GM19468 (cell line): ENCODE data around the gene MCRIP2.

Experiments
- ATAC-seq: cut with Tn5 transposase; IDR thresholded peaks from one replicate; pipeline ENCODE4 v1.9.1; 2021; ENCODE audit warnings: mild to moderate bottlenecking, moderate library complexity, moderate number of reproducible peaks; ENCODE audit not compliant: unreplicated experiment; ENCODE audit errors: extremely low read depth

The MCRIP2 gene

GRCh38 chr16:693364-693763 is 51.7 kb downstream of the MCRIP2 start:
- no peak for ATAC-seq

DNA sequence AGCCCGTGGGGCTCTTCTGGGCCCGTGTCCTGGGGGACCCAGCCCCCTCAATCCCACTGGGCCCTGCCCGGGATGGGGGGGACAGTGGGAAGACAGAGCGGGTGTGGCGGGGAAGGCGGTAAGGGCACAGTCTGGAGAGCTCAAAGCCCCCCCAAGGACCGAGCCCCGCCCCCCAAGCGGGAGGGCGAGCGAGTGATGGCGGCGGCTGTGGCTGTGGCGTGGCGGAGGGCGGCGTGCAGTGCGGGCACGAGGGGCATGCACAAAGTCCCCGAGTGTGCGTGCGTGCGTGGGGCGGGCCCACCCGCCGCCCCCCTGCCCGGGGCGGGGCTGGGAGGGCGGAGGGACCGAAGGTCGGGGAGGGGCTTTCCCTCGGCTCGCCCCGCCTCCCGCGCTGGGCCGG is 52.1 kb downstream of the MCRIP2 start:
- ATAC-seq, result no peak

GRCh38 chr16:694187-694862 is 52.7 kb downstream of the MCRIP2 start:
- no peak for ATAC-seq

- ATAC-seq, result no peak
Observed at GRCh38 chr16:694863-695354, 53.3 kb downstream of the MCRIP2 start.

- ATAC-seq, result no peak
Observed at GRCh38 chr16:695355-696089, 53.9 kb downstream of the MCRIP2 start.
